Caki2 (cell line): ENCODE results near the gene LIAS. TPM values are rescaled to one million over a fixed set of nuclear protein-coding genes. Genes with fewer than 3 reads are reported as not detected.

Source experiments
- DNase-seq: peaks from one replicate; pipeline ENCODE4 v3.0.0-alpha.2; 2015; ENCODE audit warnings: low read depth
- in situ Hi-C: cut with HindIII; loops from 2 replicates; pipeline ENCODE4 v1.10.0; 2016; ENCODE audit warnings: low sequenced_read_pairs, low pct_unique_long_range_greater_than_20kb, mixed read lengths
- total RNA-seq: library from RNA; depleted of rRNA; stranded (reverse); fragments of >200 nt; shearing (Covaris generic); gene quantifications from 2 replicates; pipeline ENCODE4 v1.2.3, GENCODE V29; 2014; ENCODE audit warnings: low replicate concordance; rRNA removed

Gene LIAS
- total RNA-seq, 1 experiment from 2014 or later = 27.6 TPM

DNA sequence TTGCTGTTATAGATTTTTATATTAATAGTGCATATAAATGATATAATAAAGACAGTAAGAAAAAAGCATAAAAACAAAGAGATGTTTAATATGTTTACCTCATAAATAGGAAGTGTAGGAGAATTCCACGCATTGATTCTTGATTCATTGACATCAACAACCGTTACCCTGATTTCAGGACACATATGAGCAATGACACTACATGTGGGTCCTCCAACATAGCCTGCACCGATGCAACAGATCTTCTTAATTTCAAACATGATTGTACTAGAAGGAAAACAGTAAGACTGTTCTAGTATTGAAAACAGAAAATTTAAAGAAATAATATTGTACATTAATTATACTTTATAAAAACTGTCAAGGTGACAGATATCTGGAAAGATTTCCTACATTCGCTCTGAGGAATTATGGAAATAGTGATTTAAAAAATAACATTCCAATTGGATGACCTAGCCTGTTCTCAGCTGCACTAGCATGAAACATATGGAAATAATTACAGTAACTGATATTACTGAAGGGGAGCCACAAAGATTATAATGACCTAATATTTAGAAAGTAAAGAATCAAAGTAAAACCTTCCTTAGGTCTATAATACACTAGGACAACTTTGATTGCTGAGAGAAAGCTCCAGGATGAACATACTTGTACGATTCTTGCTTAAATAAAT is 62.5 kb downstream of the LIAS start:
- DNase-seq = no peak
- in situ Hi-C loops = no loop called here

DNA sequence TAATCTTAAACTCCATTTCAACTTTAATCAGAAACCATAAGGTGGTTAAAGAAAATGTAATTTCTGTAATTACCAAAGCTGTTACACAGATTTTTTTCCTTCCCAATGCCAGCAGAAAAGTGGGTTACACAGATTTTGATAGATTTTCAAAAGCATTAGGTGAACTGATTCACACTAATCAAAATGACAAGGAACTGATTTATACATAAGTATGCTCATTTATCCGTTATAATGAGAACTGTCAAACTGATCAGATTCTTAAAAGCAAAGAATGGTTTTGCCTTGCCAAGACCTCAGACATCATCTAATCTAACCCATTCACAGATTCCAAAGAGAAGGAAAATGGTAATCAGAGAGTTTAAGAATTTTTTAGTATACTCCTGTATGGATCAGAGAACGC is 63.2 kb downstream of the LIAS start:
- no peak for DNase-seq
- in situ Hi-C loops = no loop called here

GRCh38 chr4:39524161-39524957 is 65.5 kb downstream of the LIAS start:
- peak; percentile 65 for DNase-seq

GRCh38 chr4:39525822-39526690 is 67.2 kb downstream of the LIAS start:
- DNase-seq = no peak
- in situ Hi-C loops = no loop called here

More at GRCh38 chr4:39524161-39524957, 65.5 kb downstream of the LIAS start:
- in situ Hi-C loops = no loop called here

DNA sequence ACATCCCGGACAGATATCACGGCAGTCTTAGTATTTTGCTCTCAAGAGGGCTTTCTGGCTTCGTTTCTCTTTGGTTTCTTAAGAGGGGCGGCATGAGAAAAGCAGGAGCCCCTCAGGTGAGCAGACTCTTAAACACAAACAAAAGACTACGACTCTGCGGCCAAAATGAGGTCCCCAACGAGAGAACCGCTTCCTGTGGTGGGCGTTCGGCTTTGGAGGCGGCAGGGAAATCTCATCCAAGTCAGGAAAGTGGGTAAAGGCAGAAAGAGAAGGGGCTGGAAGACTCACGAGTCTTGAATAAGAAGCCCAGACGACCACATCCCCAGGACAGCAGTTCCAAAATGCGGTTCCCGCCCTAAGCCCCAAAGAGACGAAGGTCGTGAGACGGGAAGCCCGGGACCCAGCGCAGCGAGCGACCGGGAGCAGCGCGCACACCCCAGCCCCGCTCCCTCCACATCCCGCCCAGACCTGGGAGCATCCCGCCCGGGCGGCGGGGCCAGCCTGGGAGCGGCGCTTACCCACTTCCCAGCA is 68.0 kb downstream of the LIAS start:
- in situ Hi-C loops = no loop called here
- no peak for DNase-seq

- DNase-seq = peak; percentile 99
- in situ Hi-C loops = no loop called here
Measured at GRCh38 chr4:39527296-39528060, 68.6 kb downstream of the LIAS start, which contains the start of gene UGDH. UGDH (minus strand) TSS chr4:39527439; CDS start chr4:39521512, 5,927 bp downstream.

GRCh38 chr4:39528061-39528465 is 69.2 kb downstream of the LIAS start:
- DNase-seq = no peak
- in situ Hi-C loops = no loop called here

Other genes with a start within 250 kb of the LIAS start
- gene RFC1, start 92.7 kb upstream of the LIAS start, total RNA-seq = 27.2 and 51.0 TPM in 2 replicates
- gene KLB, start 52.1 kb upstream of the LIAS start, total RNA-seq = 0.68 and 0.75 TPM in 2 replicates
- gene RPL9, start 134 bp upstream of the LIAS start, total RNA-seq = 1,660 and 1,718 TPM in 2 replicates
- 817 and 999 TPM in 2 replicates for gene UGDH, start 68.4 kb downstream of the LIAS start, total RNA-seq
- 50.1 and 97.2 TPM in 2 replicates for gene SMIM14, start 179.8 kb downstream of the LIAS start, total RNA-seq
- 9.4 and 12.4 TPM in 2 replicates for gene UBE2K, start 239.1 kb downstream of the LIAS start, total RNA-seq